Kidney (tissue), 14 donors: Measurements from ENCODE around the gene ADA. TPM values are rescaled to one million over a fixed set of nuclear protein-coding genes. Genes with fewer than 3 reads are reported as not detected.

Experiments
- DNase-seq, 5 donors: peaks; one replicate each; pipeline ENCODE4 v3.0.0-alpha.2; 2013 to 2020
- FAIRE-seq: peaks from 2 replicates; lab custom pipeline; 2012; peaks lifted over from hg19 to GRCh38; lab: Jason Lieb, UNC
- H3K27ac ChIP-seq, 2 donors: one replicate each; pipeline ENCODE4 v1.7.0; 2013; ENCODE audit warnings: low read depth in 2 of 2, low read length in 2 of 2, inconsistent platforms in 1 of 2
- H3K27me3 ChIP-seq: one replicate; pipeline ENCODE4 v1.7.1; 2013; ENCODE audit warnings: low read length, inconsistent platforms; ENCODE audit not compliant: control insufficient read depth, insufficient read depth
- H3K36me3 ChIP-seq, 3 donors: one replicate each; pipeline versions ENCODE4 v1.7.0 to v1.7.1; 2013; ENCODE audit warnings: low read length in 3 of 3, control low read depth in 1 of 3, inconsistent platforms in 1 of 3; ENCODE audit not compliant: insufficient read depth in 3 of 3, control insufficient read depth in 2 of 3
- H3K4me1 ChIP-seq, 3 donors: one replicate each; pipeline versions ENCODE4 v1.7.0 to v1.7.1; 2013; ENCODE audit warnings: low read length in 3 of 3, inconsistent platforms in 1 of 3, low read depth in 1 of 3; ENCODE audit not compliant: control insufficient read depth in 2 of 3, insufficient read depth in 2 of 3
- H3K4me3 ChIP-seq, 3 donors: one replicate each; pipeline versions ENCODE4 v1.7.0 to v1.8.1; 2013; ENCODE audit warnings: low read length in 3 of 3, control low read depth in 1 of 3, inconsistent platforms in 1 of 3
- H3K9ac ChIP-seq, 3 donors: one replicate each; pipeline versions ENCODE4 v1.7.0 to v1.7.1; 2013; ENCODE audit warnings: low read length in 3 of 3, control low read depth in 1 of 3, inconsistent platforms in 1 of 3
- H3K9me3 ChIP-seq, 3 donors: one replicate each; pipeline versions ENCODE4 v1.7.0 to v1.7.1; 2013; ENCODE audit warnings: low read length in 3 of 3, control low read depth in 1 of 3, inconsistent platforms in 1 of 3; ENCODE audit not compliant: control insufficient read depth in 2 of 3, insufficient read depth in 1 of 3
- CTCF ChIP-seq: IDR thresholded peaks from 3 replicates; pipeline ENCODE4 v1.5.1; 2012; ENCODE audit warnings: mild to moderate bottlenecking, moderate library complexity, borderline replicate concordance; ENCODE audit not compliant: insufficient read depth; ENCODE audit errors: extremely low read depth
- intact Hi-C: fragments of 100-400 bp; cut with DNase I; formaldehyde crosslinking; loops from one replicate; pipeline ENCODE4 v1.11.1; 2022
- polyA plus RNA-seq: library from polyadenylated mRNA; stranded (reverse); fragments of 350-450 nt; fragmentation: Illumina TruSeq; extraction: RNeasy Lipid Tissue Mini Kit (QIAGEN cat#74804); gene quantifications from one replicate; pipeline ENCODE4 v1.2.3, GENCODE V29; 2014; ENCODE audit warnings: low read depth, low replicate concordance; ENCODE audit not compliant: insufficient read depth
- total RNA-seq: library from RNA; stranded (reverse); fragmentation: NEBNext Ultra II Directional; extraction: Animal tissue kit (Norgen Biotek cat#: 25700); gene quantifications from one replicate; pipeline ENCODE4 v1.2.1, GENCODE V29; 2021
- donor health status: control.
- donor health status: control.
- donor health status: control.
- donor health status: control.
- donor health status: control.
- donor health status: DM: yes; HTN: yes; CAD: no.
- donor health status: Normal renal cell carcinoma (clear cell type).

ADA gene
- total and polyA plus RNA-seq, 2 donors from 2014 or later, result 3.1 to 6.5 TPM

- Histone ChIP-seq H3K9ac (no peak overlapping the region), H3K4me1 (peaks cover 0 to 7% (median 7%) of the 10 kb centered on the region in 3 donors), H3K27ac (no peak overlapping the region), H3K9me3 (no peaks in the 10 kb centered on the region), H3K27me3 (no peaks in the 10 kb centered on the region), H3K36me3 (no peaks in the 10 kb centered on the region), H3K4me3 (no peak overlapping the region)
- DNase-seq (no peak), FAIRE-seq (no peak)
- no peak for TF ChIP-seq CTCF
- intact Hi-C loops, result no loop called here
Measured at GRCh38 chr20:44637522-44638372, 13.8 kb downstream of the ADA start.

GRCh38 chr20:44637042-44637441 lies 14.5 kb downstream of the ADA start:
- Histone ChIP-seq H3K27me3 (no peaks in the 10 kb centered on the region), H3K27ac (no peak overlapping the region), H3K9ac (no peak overlapping the region), H3K4me1 (peaks cover 0 to 1% (median 1%) of the 10 kb centered on the region in 3 donors), H3K4me3 (no peak overlapping the region), H3K9me3 (no peaks in the 10 kb centered on the region), H3K36me3 (no peaks in the 10 kb centered on the region)
- no peak for TF ChIP-seq CTCF
- intact Hi-C loops, result no loop called here
- DNase-seq (no peak), FAIRE-seq (no peak)

GRCh38 chr20:44635877-44636276 lies 15.6 kb downstream of the ADA start:
- intact Hi-C loops, result no loop called here
- Histone ChIP-seq H3K36me3 (no peaks in the 10 kb centered on the region), H3K27me3 (no peaks in the 10 kb centered on the region), H3K9me3 (no peaks in the 10 kb centered on the region), H3K4me1 (no peaks in the 10 kb centered on the region), H3K4me3 (no peak overlapping the region), H3K9ac (no peak overlapping the region), H3K27ac (no peak overlapping the region)
- no peak for DNase-seq
- no peak for FAIRE-seq
- TF ChIP-seq CTCF, result no peak
